CD14-positive monocyte (primary cell): Measurements from ENCODE around the gene SDR39U1. TPM values are rescaled to one million over a fixed set of nuclear protein-coding genes. Genes with fewer than 3 reads are reported as not detected.

ENCODE experiments used
- DNase-seq, 3 donors: peaks; one replicate each; pipeline ENCODE4 v3.0.0-alpha.2; 2011 to 2022
- H2AFZ ChIP-seq: 2 replicates; pipeline ENCODE4 v1.6.0; 2012; ENCODE audit warnings: mild to moderate bottlenecking, low read depth, low read length, inconsistent platforms; ENCODE audit not compliant: insufficient read depth, poor library complexity, severe bottlenecking
- H3K27ac ChIP-seq, 2 donors: 1 replicate in 1 of 2; 2 replicates in 1 of 2; pipeline ENCODE4 v1.5.1; 2012 to 2013; ENCODE audit warnings: low read length in 2 of 2, control low read depth in 1 of 2, inconsistent platforms in 1 of 2, low read depth in 1 of 2, mild to moderate bottlenecking in 1 of 2
- H3K27me3 ChIP-seq, 2 donors: one replicate each; pipeline versions ENCODE4 v1.6.0 to v1.6.1; 2011 to 2013; ENCODE audit warnings: low read length in 2 of 2; ENCODE audit not compliant: control insufficient read depth in 2 of 2, insufficient read depth in 2 of 2
- H3K36me3 ChIP-seq, 2 donors: replicated peaks in 1 of 2; 1 replicate in 1 of 2; 2 replicates in 1 of 2; pipeline versions ENCODE4 v1.5.1 to v1.6.1; 2012 to 2013; ENCODE audit warnings: low read length in 2 of 2, control low read depth in 1 of 2, inconsistent platforms in 1 of 2, mild to moderate bottlenecking in 1 of 2; ENCODE audit not compliant: insufficient read depth in 2 of 2, control insufficient read depth in 1 of 2
- H3K4me1 ChIP-seq, 2 donors: 1 replicate in 1 of 2; 2 replicates in 1 of 2; pipeline versions ENCODE4 v1.5.1 to v1.6.1; 2012 to 2013; ENCODE audit warnings: low read length in 2 of 2, control low read depth in 1 of 2, inconsistent platforms in 1 of 2, mild to moderate bottlenecking in 1 of 2, moderate library complexity in 1 of 2; ENCODE audit not compliant: insufficient read depth in 2 of 2, control insufficient read depth in 1 of 2
- H3K4me2 ChIP-seq: replicated peaks from 2 replicates; pipeline ENCODE3; 2012; ENCODE audit warnings: low read length, moderate library complexity, mild to moderate bottlenecking; ENCODE audit not compliant: poor library complexity, severe bottlenecking; ENCODE audit errors: extremely low read depth
- H3K4me3 ChIP-seq, 3 experiments: fragments of 200-600 bp in 1 of 3; sonication (generic) in 1 of 3; replicated peaks in 1 of 3; 1 replicate in 2 of 3; 2 replicates in 1 of 3; pipeline ENCODE4 v1.5.1; 2011 to 2013; ENCODE audit warnings: low read length in 3 of 3, mild to moderate bottlenecking in 3 of 3, control low read depth in 2 of 3, low read depth in 2 of 3, inconsistent platforms in 1 of 3, moderate library complexity in 1 of 3
- H3K79me2 ChIP-seq: 2 replicates; pipeline ENCODE4 v1.6.0; 2012; ENCODE audit warnings: mild to moderate bottlenecking, control low read depth, inconsistent platforms, low read length, moderate library complexity; ENCODE audit not compliant: insufficient read depth
- H3K9ac ChIP-seq: 2 replicates; pipeline ENCODE4 v1.6.0; 2017; ENCODE audit warnings: low read length, mild to moderate bottlenecking; ENCODE audit not compliant: insufficient read depth, poor library complexity, severe bottlenecking
- H3K9me3 ChIP-seq, 2 donors: replicated peaks in 1 of 2; 1 replicate in 1 of 2; 2 replicates in 1 of 2; pipeline versions ENCODE4 v1.5.1 to v1.6.1; 2012 to 2013; ENCODE audit warnings: low read length in 2 of 2, control low read depth in 1 of 2; ENCODE audit not compliant: control insufficient read depth in 1 of 2, insufficient read depth in 1 of 2
- H4K20me1 ChIP-seq: 2 replicates; pipeline ENCODE4 v1.6.0; 2012; ENCODE audit warnings: mild to moderate bottlenecking, low read length, control low read depth, moderate library complexity; ENCODE audit not compliant: insufficient read depth
- H3K27ac Mint-ChIP-seq, 7 donors: one replicate each; pipeline ENCODE4 v1.8.0; 2020; ENCODE audit warnings: mild to moderate bottlenecking in 7 of 7, mixed read lengths in 7 of 7, moderate library complexity in 6 of 7, inconsistent platforms in 2 of 7
- H3K27me3 Mint-ChIP-seq, 3 donors: one replicate each; pipeline ENCODE4 v1.8.0; 2021 to 2022; ENCODE audit warnings: low read depth in 3 of 3, mild to moderate bottlenecking in 3 of 3, mixed read lengths in 3 of 3, moderate library complexity in 3 of 3, inconsistent platforms in 1 of 3
- H3K36me3 Mint-ChIP-seq, 2 donors: one replicate each; pipeline ENCODE4 v1.8.0; 2020; ENCODE audit warnings: mixed read lengths in 2 of 2, inconsistent platforms in 1 of 2, mild to moderate bottlenecking in 1 of 2
- H3K4me1 Mint-ChIP-seq: one replicate; pipeline ENCODE4 v1.8.0; 2020; ENCODE audit warnings: mild to moderate bottlenecking, mixed read lengths
- H3K4me3 Mint-ChIP-seq, 2 donors: one replicate each; pipeline ENCODE4 v1.8.0; 2020; ENCODE audit warnings: mild to moderate bottlenecking in 2 of 2, mixed read lengths in 2 of 2, moderate library complexity in 1 of 2
- H3K9me3 Mint-ChIP-seq, 7 donors: one replicate each; pipeline ENCODE4 v1.8.0; 2020 to 2022; ENCODE audit warnings: mixed read lengths in 7 of 7, mild to moderate bottlenecking in 6 of 7, moderate library complexity in 6 of 7, inconsistent platforms in 2 of 7
- WGBS: methylation state at CpG from one replicate; pipeline ENCODE4 v1.1.5; 2013; ENCODE audit warnings: missing lambda C conversion rate; ENCODE audit not compliant: insufficient coverage; 5-methylcytosine and 5-hydroxymethylcytosine counted together
- intact Hi-C, 2 donors: fragments of 100-400 bp; cut with micrococcal nuclease; formaldehyde crosslinking; loops; one replicate each; pipeline versions ENCODE4 v1.15.0 to v1.15.1; 2023
- polyA plus RNA-seq, 3 donors: library from polyadenylated mRNA; depleted of rRNA in 1 of 3; unstranded in 2 of 3; stranded (reverse) in 1 of 3; fragments of 300-500 nt in 2 of 3; fragments of >200 nt in 1 of 3; fragmentation: Illumina TruSeq in 2 of 3; gene quantifications; 1 replicate in 2 of 3; 2 replicates in 1 of 3; pipeline ENCODE4 v1.2.3, GENCODE V29; 2012 to 2021
- TF ChIP-seq, protein P1 (sequence below): fragments of 200-600 bp; IDR thresholded peaks from one replicate; pipeline ENCODE4 v1.8.0; 2022; ENCODE audit warnings: antibody characterized with exemption, mild to moderate bottlenecking

SDR39U1 gene
- polyA plus RNA-seq, 3 donors = 37.3 to 110 (median 39.2) TPM

GRCh38 chr14:24431569-24432258 lies 10.9 kb downstream of the SDR39U1 start:
- peak; percentile 90 to 93 (median 92) for DNase-seq
- intact Hi-C loops = loop anchor here (2.0 to 10.0 kb wide), 2 partner anchors 99 to 187 kb away; partner anchors contain the start of gene TINF2 (in 1 of the 2)
- Mint-ChIP-seq H3K4me1 (peaks cover 36% of the 10 kb centered on the region), H3K4me3 (peak overlapping the region; percentile 17 to 86), H3K9me3 (no peaks in the 10 kb centered on the region), H3K36me3 (peaks cover 44 to 53% of the 10 kb centered on the region in 2 donors), H3K27ac (peak overlapping the region; percentile 91 to 96 (median 95)), H3K27me3 (peaks cover 5 to 9% (median 8%) of the 10 kb centered on the region in 3 donors)
- Histone ChIP-seq H3K9ac (peak overlapping the region; percentile 98), H3K4me3 (peak overlapping the region in 1 of 3 experiments; percentile 91), H3K9me3 (no peaks in the 10 kb centered on the region), H3K27me3 (no peaks in the 10 kb centered on the region), H3K79me2 (peaks cover 31% of the 10 kb centered on the region), H3K4me1 (peaks cover 32 to 40% of the 10 kb centered on the region in 2 donors), H3K27ac (peak overlapping the region; percentile 81 to 100), H4K20me1 (peaks cover 46% of the 10 kb centered on the region), H2AFZ (no peak overlapping the region), H3K36me3 (peaks cover 36 to 49% of the 10 kb centered on the region in 2 donors), H3K4me2 (peak overlapping the region; percentile 91)
- TF ChIP-seq, protein P1, sequence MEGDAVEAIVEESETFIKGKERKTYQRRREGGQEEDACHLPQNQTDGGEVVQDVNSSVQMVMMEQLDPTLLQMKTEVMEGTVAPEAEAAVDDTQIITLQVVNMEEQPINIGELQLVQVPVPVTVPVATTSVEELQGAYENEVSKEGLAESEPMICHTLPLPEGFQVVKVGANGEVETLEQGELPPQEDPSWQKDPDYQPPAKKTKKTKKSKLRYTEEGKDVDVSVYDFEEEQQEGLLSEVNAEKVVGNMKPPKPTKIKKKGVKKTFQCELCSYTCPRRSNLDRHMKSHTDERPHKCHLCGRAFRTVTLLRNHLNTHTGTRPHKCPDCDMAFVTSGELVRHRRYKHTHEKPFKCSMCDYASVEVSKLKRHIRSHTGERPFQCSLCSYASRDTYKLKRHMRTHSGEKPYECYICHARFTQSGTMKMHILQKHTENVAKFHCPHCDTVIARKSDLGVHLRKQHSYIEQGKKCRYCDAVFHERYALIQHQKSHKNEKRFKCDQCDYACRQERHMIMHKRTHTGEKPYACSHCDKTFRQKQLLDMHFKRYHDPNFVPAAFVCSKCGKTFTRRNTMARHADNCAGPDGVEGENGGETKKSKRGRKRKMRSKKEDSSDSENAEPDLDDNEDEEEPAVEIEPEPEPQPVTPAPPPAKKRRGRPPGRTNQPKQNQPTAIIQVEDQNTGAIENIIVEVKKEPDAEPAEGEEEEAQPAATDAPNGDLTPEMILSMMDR = peak; percentile 90
- WGBS = 60% methylated on average over 14 of the region's 15 CpGs

DNA sequence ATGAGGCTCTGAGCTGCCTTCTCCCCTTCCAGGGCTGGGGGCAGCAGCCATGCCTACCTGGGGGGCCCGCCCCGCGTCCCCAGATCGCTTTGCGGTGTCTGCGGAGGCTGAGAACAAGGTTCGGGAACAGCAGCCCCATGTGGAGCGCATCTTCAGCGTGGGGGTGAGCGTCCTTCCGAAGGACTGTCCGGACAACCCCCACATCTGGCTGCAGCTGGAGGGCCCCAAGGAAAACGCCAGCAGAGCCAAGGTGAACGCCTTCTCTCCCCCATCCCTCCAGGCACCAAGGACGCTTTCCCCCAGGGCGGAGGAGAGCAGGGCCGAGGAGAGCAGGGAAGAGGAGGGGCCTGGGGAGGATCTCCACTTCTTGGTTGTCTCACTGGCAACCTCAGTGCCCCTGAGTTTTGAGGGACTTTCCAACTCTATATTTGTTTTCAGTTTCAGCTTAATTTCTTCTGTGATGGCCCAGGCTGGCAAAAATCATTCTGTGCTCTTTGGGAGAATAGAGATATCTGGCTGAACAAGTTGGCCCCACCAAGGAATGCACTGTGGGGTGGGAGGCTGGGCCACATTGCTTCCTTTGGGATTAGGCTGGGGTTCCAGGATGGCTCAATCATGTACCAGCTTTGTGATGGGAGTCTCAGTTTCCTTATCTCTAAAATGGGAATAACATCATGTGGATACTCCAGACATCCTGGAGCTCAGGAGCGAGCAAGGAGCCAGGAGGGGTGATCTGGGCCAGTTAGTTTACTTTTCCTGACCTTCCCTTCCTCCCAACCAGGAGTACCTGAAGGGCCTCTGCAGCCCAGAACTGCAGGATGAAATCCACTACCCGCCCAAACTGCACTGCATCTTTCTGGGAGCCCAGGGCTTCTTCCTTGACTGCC lies 11.7 kb downstream of the SDR39U1 start:
- 23% methylated on average over 14 of the region's 19 CpGs for WGBS
- Histone ChIP-seq H3K79me2 (peaks cover 27% of the 10 kb centered on the region), H2AFZ (no peak overlapping the region), H3K4me1 (peaks cover 25 to 34% of the 10 kb centered on the region in 2 donors), H3K4me3 (peak overlapping the region; percentile 71 to 91 (median 91)), H3K27me3 (no peaks in the 10 kb centered on the region), H3K36me3 (peaks cover 31 to 41% of the 10 kb centered on the region in 2 donors), H3K27ac (peak overlapping the region; percentile 81 to 100), H3K9me3 (no peaks in the 10 kb centered on the region), H4K20me1 (peaks cover 38% of the 10 kb centered on the region), H3K9ac (peak overlapping the region; percentile 98), H3K4me2 (peak overlapping the region; percentile 91)
- Mint-ChIP-seq H3K27me3 (peaks cover 5 to 10% (median 9%) of the 10 kb centered on the region in 3 donors), H3K4me1 (peaks cover 30% of the 10 kb centered on the region), H3K27ac (peak overlapping the region; percentile 91 to 96 (median 95)), H3K9me3 (no peaks in the 10 kb centered on the region), H3K4me3 (peak overlapping the region; percentile 86 to 88), H3K36me3 (peaks cover 40 to 46% of the 10 kb centered on the region in 2 donors)
- DNase-seq = peak; percentile 49 to 78 (median 60)
- TF ChIP-seq, protein P1 = no peak
- intact Hi-C loops = loop anchor here (2.0 to 10.0 kb wide), 2 partner anchors 98 to 186 kb away; partner anchors contain the start of gene TINF2 (in 1 of the 2)
